NCI-H2029 treated with DMSO at 0.1 percent for 48 hours (cell line): ENCODE results near the gene ZNF575.
A peak's percentile ranks its signal among the peaks of the same experiment; 100 is the strongest.
"Not testable (repeated sequence)": the region's sequence is repeated elsewhere in the genome, so short reads cannot be mapped to it uniquely, and the experiment has no call there.

Experiments
- DNase-seq: peaks from one replicate; lab custom pipeline; 2025; lab: John Stamatoyannopoulos, UW

The ZNF575 gene

DNA sequence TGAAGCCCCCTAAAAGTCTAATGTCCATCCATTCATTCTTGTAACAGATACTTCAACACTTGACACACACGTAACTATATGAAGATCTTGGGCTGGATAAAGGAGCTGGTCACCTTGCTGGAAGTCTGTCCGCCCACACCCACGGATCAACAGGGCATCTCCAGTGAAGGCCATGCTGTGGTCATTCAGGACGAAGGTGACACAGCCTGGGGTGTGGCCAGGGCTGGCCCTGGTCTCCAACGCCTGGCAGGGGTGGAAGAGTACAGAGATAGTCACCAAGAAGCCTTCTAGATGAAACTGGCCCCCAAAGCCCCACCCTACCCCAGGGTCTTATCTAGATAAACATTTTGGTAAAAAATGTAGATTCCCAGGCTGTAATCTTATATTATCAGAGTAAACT lies 21.7 kb upstream of the ZNF575 start:
- no peak for DNase-seq

DNA sequence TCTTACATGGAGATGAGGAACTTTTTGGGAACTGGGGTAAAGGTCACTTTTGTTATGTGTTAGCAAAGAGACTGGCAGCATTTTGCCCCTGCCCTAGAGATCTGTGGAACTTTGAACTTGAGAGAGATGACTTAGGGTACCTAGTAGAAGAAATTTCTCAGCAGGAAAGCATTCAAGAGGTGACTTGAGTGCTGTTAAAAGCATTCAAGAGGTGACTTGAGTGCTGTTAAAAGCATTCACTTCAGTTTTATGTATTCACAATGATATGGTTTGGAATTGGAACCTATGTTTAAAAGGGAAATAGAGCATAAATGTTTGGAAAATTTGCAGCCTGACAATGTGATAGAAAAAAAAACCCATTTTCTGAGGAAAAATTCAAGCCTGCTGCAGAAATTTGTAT lies 20.6 kb upstream of the ZNF575 start:
- DNase-seq: not testable (repeated sequence)

DNA sequence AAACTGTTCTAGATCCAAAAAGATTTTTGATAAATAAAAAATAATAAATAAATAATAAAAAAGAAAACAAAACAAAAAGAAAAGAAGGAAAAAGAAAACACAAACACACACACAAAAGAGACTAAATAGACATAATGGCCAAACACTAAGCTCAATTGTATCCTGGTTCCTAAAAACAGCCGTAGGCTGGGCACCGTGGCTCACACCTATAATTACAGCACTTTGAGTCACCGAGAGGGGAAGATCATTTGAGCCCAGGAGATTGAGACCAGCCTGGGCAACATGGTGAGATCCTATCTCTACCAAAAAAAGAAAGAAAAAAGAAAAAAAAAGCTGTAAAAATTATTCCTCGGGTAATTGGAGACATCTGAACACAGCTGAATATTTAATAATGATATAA lies 14.9 kb upstream of the ZNF575 start:
- no peak for DNase-seq

DNA sequence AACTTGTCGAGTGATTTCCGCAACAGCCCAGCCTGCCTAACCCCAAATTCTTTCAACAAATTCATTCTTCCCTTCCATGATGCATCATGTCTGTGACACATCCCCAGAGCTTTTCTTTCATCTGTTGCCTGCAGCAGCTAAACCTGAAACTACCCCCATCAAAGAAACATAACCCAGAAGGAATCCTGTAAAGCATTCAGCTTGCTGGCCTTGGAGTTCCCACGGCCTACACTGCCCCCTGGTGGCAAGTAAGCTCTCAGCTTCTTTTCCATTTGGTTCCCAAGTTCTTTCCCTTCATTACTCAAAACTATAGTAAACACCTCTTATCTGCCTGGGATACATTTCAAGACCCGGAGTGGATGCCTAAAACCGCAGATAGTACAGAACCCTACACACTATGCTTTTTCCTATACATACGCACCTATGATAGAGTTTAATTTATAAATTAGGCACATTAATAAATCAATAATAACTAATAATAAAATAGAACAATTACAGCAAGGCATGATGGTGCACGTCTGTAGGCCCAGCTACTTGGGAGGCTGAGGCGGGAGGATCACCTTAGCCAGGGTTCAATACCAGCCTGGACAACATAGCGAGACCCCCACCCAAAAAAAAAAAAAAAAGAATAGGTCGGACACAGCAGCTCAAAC lies 13.4 kb upstream of the ZNF575 start:
- DNase-seq: peak; percentile 51

DNA sequence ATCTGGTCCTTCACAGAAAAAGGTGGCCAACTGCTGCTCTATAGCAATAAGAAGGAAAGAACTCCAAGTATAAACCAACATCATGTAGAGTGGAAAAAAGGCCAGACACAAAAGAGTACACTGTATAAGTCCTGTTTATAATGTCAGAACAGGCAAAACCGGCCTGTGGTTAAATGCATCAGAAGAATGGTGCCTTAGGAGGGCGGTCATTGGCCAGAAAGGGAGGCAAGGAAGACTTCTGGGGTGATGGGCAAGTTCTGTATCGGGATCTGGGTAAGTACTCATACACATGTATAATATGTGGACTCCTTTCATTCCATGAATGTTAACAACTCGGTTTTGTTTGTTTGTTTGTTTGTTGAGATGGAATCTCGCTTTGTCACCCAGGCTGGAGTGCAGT lies 10.1 kb upstream of the ZNF575 start:
- DNase-seq: no peak

DNA sequence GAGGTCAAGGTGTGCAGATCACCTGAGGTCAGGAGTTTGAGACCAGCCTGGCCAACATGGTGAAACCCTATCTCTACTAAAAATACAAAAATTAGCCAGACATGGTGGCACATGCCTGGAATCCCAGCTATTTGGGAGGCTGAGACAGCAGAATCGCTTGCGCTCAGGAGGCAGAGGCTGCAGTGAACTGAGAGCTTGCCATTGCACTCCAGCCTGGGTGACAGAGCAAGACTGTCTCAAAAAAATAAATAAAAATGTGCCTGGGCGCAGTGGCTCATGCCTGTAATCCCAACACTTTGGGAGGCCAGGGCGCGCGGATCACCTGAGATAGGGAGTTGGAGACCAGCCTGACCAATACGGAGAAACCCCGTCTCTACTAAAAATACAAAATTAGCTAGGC lies 9.3 kb upstream of the ZNF575 start:
- DNase-seq: not testable (repeated sequence)

DNA sequence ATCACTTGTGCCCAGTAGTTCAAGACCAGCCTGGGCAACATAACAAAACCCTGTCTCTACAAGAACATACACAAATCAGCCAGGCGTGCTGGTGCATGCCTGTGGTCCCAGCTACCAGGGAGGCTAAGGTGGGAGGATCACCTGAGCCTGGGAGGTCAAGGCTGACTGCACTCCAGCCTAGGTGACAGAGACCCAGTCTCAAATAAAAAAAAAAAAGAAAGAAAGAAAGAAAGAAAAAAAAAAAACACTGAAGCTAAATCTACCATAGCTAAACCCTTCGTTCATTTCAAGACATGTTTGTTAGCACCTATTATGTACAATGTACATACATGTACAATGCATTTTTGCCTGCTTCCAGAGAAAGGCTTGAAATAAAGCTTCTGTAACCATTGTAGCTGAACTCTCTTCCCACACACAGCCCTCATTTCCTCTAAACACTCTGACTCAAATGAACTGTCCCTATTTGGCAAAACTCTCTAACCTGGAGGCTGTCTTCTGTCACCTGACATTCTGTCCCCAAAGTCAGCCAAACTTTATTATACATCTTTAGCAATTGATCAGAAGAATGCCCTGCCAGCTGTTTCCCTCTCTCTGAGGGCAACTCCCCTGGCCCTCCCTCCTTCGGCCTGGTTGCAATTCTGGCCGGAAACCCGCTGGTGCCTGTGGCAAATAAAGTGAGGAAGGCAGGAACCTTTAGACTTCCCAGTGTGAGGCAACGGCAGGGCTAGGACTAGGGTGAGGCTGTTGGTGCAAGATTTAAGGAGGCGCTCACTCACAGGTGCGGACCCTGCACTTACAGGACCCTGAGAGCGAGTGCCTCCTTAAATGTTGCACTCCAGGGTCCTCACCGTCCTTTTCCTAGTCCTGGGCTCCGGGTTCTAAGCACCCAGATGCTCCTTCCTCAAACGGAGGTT lies 7.8 kb upstream of the ZNF575 start:
- no peak for DNase-seq

DNA sequence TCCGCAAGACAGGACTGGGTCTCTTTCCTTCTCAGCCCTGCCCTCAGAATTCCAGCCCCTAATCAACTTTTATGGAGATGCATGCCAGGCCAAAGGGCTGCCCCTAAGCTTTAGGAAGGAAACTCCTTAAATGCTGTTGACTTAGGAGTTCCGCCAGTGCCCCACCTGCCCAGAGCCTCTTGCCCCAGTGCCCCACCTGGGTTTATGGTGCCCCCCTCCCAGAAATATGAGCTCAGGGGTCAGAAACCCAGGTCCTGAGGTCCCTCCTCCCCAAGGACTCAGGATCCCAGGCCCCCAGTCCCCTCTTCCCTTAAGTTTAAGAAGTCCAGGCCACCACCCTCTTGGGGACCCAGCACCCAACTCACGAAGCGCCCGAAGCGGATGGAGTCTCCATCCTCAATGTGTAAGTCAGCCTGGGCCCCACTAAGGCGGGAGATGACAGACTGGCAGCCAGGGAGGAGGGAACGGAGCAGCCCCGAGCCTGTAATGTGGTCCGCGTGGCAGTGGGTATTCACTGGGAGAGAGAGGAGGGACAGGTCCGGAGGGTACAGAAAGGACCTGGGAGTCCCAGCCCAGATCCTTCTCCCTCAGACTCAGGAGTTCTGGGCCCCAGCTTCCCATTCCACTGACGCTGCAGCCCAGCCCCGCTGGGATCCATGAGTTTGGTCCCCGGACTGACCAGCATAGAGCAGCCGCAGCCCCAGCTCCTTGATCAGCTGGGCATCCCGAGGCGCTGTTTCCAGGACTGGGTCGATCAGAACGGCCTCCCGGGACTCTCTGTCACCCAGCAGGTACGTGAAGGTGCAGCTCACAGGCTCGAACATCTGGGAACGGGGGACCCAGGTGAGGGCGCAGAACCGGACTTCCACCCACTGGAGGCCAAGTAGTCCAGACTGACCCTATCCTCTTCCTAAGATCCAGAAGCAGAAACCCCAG lies 6.9 kb upstream of the ZNF575 start:
- DNase-seq: no peak

DNA sequence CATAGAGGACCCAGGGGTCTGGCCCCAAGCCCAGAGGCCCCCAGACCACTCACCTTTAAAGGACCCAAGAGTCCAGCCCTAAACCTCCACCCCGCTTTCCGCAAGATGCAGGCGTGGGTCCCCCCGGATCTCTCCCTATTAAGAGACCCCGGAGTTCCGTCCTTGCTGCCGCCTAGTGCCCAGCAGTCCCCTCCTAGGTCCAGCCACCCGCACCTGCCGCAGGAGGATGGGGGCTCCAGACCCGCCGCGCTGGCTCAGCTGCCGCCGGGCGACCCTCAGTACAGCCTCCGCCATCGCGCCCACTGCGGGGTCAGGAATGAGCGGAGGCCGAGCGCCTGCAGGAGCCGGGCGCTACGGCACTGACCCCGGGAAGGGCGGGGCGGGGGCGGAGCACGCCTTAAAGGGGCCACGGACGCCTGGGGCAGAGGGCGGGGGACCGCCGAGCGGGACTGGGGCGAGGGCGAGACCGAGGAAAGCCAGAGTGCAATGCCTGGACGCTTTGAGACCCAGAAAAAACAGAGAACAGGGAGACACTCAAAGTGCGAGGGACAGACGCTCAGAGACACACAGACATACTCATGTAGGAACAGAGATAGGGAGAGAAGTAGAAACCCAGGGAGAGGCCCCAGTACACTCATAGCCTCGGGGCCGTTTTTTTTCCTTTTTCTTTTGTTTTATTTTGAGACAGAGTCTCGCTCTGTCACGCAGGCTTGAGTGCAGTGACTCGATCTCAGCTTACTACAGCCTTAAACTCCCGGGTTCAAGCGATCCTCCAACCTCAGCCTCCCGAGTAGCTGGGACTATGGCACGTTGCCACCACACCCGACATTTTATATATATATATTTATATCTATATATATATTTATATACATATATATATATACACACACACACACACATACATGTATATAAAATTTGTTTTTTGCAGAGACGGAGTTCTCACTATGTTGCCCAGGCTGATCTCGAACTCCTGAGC lies 5.8 kb upstream of the ZNF575 start, which contains the start of gene ETHE1:
Gene ETHE1, minus strand, starts transcription at position 318 of the 976 bp plus-strand sequence. Its CDS starts 24 bp downstream, at position 294.
- DNase-seq: peak; percentile 33

DNA sequence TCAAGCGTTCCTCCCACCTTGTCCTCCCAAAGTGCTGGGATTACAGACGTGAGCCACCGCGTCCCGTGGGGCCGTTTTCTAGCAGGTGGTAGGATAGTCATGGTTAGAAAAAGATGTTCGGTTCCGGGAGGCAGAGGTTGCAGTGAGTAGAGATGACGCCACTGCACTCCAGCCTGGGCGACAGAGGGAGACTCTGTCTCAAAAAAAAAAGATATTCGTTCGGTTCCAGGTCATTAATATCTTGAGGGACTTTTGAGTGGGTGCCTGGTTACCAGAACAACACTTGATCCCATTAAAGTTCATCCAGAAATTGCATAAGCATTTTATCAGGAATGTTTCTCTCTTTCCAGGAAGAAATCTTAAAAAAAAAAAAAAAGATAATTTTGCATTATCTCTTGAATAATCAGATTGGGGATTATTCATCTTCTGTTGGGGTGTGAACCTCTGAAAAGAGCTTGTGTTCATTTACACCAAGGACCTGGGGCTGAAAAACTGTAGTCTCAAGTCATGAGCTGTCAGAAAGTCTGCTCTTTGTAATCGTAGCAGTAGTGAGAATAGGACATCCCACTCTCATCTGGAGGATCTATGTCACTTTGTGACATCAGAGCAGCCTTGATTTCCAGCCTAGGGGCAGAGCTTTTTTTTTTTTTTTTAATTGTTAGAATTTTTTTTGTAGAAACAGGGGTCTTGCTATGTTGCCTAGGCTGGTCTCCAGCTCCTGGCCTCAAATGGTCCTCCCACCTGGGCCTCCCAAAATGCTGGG lies 4.9 kb upstream of the ZNF575 start:
- peak; percentile 68 for DNase-seq

DNA sequence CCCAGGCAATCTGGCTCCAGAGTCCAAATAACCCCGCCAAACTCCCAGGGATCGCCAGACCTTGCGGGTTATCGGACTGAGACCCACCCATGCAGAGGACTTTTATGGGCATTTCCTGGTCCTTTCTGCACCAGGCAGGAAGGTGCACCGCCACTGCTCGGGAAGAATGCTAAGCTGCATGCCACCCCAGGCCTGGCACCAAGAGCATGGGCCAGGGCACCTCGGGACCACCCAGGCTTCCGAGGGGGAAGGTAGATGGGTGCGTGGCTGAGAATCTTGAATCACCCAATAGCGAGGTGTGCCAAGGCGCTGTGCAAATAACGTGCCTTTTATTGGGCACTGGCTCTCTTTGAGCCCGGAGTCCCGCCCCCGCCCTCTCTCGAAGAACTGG lies 422 bp upstream of the ZNF575 start:
- DNase-seq: peak; percentile 73

DNA sequence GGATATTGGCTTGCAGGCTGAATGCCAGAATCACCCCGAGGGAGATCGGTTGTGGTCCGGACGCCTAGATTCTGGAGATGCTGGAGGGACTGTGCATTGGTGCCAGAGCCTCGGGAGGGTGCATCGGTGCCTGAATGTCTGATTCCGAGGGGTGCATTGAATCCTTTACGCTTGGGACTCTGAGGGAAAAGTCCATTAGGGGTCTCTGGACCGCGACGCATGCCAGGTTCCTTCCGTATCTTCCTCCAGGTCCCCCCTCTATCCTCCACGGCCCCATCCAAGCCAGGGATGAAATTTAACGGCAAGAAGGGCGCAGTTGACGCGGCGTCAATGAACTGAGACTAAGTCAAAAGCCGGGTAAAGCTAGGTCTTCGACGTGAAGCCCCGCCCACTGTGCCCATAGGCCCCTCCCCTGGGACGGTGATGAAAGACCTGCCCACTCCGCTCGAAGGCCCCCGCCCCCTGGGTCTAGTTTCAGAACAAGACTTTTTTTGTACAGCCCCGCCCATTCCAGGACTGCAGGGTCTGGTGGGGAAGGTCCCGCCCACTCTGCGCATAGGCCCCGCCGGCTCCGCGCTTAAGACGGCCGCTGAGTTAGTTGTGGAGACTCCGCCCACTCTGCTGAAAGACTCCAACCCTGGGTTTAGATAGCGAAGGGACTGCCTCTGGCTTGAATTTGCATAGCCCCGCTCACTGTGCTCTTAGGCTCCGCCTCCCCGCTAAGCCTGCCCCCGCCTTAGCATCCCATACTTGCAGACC lies 737 bp downstream of the ZNF575 start:
- peak; percentile 92 for DNase-seq

DNA sequence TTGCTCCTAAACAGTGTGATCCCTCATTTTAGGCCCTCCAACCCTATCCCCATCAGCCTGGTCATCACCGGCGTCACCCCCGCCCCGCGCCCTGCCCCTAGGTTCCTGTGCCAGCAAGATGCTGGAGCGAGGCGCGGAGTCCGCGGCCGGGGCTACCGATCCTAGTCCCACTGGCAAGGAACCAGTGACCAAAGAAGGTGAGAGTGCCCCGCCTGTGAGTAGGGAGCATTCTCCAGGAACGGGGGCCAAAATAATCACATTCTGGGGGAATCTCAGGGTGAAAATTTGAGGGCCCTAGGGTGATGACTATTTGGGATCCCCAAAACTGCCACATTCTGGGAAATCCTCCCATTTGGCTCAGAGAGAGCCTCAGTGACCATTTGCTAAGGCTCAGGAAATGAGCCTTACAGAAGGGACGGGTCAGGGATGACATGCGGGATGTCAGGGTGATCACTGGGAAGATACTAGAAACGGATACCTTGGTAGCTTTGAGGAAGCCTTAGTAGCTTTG lies 1.4 kb downstream of the ZNF575 start:
- no peak for DNase-seq

DNA sequence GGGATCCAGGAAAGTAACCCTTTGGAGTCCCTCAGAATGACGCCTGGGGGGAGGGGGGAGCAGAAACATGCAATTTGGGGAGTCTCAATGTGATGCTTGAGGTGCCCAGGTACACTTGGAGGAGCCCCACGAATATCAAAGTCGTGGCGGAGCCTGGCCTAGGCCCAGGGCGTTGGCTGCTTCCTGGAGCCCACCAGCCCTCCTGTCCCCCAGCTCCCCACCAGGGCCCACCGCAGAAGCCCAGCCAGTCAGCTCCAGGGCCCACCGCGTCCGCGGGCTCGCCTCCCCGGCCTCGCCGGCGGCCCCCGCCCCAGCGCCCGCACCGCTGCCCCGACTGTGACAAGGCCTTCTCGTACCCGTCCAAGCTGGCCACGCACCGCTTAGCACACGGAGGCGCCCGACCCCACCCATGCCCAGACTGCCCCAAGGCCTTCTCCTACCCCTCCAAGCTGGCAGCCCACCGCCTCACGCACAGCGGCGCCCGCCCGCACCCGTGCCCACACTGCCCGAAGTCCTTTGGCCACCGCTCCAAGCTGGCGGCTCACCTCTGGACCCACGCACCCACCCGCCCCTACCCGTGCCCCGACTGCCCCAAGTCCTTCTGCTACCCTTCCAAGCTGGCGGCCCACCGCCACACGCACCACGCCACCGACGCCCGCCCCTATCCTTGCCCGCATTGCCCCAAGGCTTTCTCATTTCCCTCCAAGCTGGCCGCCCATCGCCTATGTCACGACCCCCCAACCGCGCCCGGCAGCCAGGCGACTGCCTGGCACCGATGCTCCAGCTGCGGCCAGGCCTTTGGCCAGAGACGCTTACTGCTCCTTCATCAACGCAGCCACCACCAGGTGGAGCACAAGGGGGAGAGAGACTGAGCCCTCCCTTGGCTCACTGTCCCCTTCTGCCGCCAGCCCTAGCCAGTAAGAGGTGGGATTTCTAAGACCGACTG lies 2.1 kb downstream of the ZNF575 start:
- DNase-seq: no peak

DNA sequence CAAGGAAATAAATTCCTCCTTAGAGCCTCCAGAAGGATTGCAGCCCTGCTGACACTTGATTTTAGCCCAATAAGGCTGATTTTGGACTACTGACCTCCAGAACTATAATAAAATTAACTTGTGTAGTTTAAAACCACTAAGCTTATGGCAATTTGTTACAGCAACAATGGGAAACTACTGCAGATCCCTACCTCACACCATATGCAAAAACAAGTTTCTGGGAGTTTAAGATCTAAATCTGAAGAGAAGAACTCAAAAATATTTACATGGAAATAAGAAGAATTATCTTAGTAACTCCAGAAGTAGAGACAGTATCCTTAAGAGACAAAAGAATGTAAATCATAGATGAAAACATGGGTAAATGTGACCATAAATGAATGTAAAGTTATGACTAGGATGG lies 5.9 kb downstream of the ZNF575 start:
- no peak for DNase-seq

DNA sequence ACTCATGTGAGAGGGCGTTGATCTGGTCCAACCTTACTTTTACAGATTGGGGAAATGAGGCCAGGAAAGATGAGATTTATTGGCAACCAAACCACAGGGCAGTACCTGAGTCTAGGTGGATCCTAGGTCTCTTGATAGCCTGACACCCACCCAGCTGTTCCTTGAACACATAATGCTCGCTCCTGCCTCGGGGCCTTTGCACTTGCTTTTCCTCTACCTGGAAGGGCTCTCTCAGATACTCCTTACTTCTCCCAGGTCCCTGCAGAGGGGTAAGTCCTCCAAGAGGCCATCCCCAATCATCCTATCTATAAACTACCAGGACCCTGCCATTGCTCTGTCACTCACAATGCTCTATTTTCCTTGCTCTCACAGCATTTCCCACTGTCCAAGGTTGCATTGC lies 7.4 kb downstream of the ZNF575 start:
- no peak for DNase-seq

DNA sequence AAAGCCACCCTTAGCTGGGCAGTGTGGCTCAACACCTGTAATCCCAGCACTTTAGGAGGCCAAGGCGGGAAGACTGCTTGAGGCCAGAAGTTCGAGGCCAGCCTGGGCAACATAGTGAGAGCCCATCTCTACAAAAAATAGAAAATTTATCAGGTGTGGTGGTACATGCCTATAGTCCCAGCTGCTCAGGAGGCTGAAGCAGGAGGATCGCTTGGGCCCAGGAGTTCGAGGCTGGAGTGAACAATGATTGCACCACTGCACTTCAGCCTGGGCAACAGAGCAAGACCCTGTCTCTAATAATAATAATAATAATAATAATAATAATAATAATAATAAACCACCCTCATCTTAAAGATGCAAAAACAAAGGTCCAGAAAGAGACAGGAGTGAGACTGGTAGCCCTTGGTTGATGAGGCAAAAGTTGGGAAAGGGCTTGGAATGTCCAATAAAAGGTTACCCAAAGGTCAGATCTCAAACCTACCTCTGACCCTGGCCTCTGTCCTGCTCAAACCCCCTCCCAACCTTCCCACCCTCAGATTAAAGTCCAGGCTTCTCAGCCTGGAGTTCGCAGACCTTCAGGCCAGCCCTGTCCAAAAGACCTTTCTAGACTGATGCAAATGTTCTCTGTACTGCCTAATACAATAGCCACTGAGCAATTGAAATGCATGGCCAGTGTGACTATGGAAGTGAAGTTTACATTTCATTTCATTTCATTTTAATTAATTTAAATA lies 9.1 kb downstream of the ZNF575 start:
- DNase-seq: no peak
